Inferior parietal cortex (tissue), 1 donor: ENCODE measurements around the gene YWHAG.
"Not testable (repeated sequence)": the region's sequence is repeated elsewhere in the genome, so short reads cannot be mapped to it uniquely, and the experiment has no call there.

ENCODE experiments used
- DNase-seq: peaks from one replicate; pipeline ENCODE4 v3.0.0-alpha.2; 2016; ENCODE audit errors: extremely low spot score

Gene YWHAG

GRCh38 chr7:76377186-76377918 lies 18.6 kb upstream of the YWHAG start:
- no peak for DNase-seq

- no peak for DNase-seq
These were observed 16.5 kb upstream of the YWHAG start for GRCh38 chr7:76375251-76375650.

GRCh38 chr7:76372984-76373833 lies 14.4 kb upstream of the YWHAG start:
- DNase-seq: no peak

- no peak for DNase-seq
These were observed 12.6 kb upstream of the YWHAG start for GRCh38 chr7:76371396-76371795.

- no peak for DNase-seq
These were observed 10.2 kb upstream of the YWHAG start for GRCh38 chr7:76369018-76369417.

- DNase-seq: no peak
These were observed 9.4 kb upstream of the YWHAG start for GRCh38 chr7:76368190-76368589.

GRCh38 chr7:76364198-76364584 lies 5.4 kb upstream of the YWHAG start:
- DNase-seq: no peak

GRCh38 chr7:76363754-76364153 lies 5.0 kb upstream of the YWHAG start:
- DNase-seq: not testable (repeated sequence)

GRCh38 chr7:76359978-76360638 lies 1.3 kb upstream of the YWHAG start:
- no peak for DNase-seq

- peak; percentile 96 for DNase-seq
These were observed 553 bp upstream of the YWHAG start for GRCh38 chr7:76359111-76359977.

GRCh38 chr7:76358011-76358480 lies 745 bp downstream of the YWHAG start:
- no peak for DNase-seq

- peak; percentile 57 for DNase-seq
These were observed 1.2 kb downstream of the YWHAG start for GRCh38 chr7:76357475-76358010.

- DNase-seq: no peak
These were observed 2.0 kb downstream of the YWHAG start for GRCh38 chr7:76356823-76357222.

- DNase-seq: no peak
These were observed 2.7 kb downstream of the YWHAG start for GRCh38 chr7:76356115-76356514.

GRCh38 chr7:76354981-76355730 lies 3.6 kb downstream of the YWHAG start:
- DNase-seq: peak; percentile 81

GRCh38 chr7:76354516-76354915 lies 4.3 kb downstream of the YWHAG start:
- no peak for DNase-seq

GRCh38 chr7:76353744-76354143 lies 5.0 kb downstream of the YWHAG start:
- DNase-seq: no peak

- no peak for DNase-seq
These were observed 6.6 kb downstream of the YWHAG start for GRCh38 chr7:76352193-76352592.

GRCh38 chr7:76351372-76351771 lies 7.4 kb downstream of the YWHAG start:
- DNase-seq: no peak

GRCh38 chr7:76349313-76349885 lies 9.4 kb downstream of the YWHAG start:
- no peak for DNase-seq
